ENCODE results near the gene SLC40A1. TPM values are rescaled to one million over a fixed set of nuclear protein-coding genes. Genes with fewer than 3 reads are reported as not detected.

Gene SLC40A1
- total RNA-seq, 4 donors from 2014 or later: 5.4 to 34.1 (median 19.1) TPM

DNA sequence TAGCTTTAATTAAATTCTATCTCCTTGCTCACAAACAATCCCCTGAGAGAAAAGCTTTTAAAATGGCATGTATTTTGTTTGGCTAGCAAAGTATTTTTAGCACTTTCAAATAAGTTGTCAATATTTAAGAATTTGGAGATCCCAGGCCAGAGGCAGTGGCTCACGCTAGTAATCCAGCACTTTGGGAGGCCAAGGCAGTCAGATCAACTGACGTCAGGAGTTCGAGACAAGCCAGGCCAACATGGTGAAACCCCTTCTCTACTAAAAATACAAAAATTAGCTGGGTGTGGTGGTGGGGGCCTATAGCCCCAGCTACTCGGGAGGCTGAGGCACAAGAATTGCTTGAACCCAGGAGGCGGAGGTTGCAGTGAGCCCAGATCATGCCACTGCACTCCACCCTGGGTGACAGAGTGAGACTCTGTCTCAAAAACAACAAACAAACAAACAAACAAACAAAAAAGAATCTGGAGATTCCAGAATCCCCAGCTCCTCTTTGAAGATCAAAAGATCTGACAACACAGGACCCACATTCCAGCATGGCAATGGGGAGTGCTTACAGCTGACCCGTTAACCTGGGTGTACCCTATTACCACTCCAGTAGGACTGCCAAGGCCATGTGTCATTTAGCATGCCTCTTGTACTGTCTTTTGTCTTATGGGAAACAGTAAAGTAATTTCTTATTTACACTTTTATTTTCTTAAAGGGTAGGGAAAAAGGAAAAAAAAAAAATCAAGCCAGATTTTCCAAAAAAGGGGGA, 21.9 kb downstream of the SLC40A1 start:
- no peak for TF ChIP-seq POLR2A (IDR thresholded peaks at IDR 0.05)
- TF ChIP-seq, protein P1, sequence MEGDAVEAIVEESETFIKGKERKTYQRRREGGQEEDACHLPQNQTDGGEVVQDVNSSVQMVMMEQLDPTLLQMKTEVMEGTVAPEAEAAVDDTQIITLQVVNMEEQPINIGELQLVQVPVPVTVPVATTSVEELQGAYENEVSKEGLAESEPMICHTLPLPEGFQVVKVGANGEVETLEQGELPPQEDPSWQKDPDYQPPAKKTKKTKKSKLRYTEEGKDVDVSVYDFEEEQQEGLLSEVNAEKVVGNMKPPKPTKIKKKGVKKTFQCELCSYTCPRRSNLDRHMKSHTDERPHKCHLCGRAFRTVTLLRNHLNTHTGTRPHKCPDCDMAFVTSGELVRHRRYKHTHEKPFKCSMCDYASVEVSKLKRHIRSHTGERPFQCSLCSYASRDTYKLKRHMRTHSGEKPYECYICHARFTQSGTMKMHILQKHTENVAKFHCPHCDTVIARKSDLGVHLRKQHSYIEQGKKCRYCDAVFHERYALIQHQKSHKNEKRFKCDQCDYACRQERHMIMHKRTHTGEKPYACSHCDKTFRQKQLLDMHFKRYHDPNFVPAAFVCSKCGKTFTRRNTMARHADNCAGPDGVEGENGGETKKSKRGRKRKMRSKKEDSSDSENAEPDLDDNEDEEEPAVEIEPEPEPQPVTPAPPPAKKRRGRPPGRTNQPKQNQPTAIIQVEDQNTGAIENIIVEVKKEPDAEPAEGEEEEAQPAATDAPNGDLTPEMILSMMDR (IDR thresholded peaks at IDR 0.05): no peak
- no peak for DNase-seq
- Histone ChIP-seq H3K36me3 (peaks cover 0 to 14% (median 0%) of the 10 kb centered on the region in 3 donors), H3K4me3 (no peak overlapping the region), H3K27me3 (no peaks in the 10 kb centered on the region), H3K9me3 (no peaks in the 10 kb centered on the region), H3K4me1 (peaks cover 0 to 77% (median 9%) of the 10 kb centered on the region in 3 donors), H3K27ac (peak overlapping the region in 2 of 4 donors; percentile 29 to 46)
- intact Hi-C loops (cut with DNase I): no loop called here
- WGBS, 2 donors: 79 to 90% methylated on average over 4 to 6 of the region's 6 CpGs

DNA sequence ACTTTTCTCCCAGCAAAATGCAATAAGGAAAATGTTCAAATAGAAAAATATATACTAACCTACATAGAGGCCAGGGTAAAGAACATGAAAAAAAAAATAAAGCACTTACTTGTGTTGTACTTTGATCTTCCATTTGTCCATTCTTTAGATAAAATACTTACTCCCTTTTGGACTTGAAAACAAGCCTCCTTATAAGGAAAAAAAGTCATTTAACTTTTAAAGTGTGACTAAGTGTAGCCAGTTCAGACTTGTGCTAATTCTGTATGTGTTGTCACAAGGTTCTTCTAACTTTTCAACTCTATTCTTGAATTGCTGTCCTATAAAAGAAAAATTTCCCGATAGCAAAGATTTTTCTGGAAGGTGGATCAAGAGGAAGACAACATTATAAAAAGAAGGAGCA, 23.2 kb downstream of the SLC40A1 start:
- Histone ChIP-seq H3K27me3 (no peaks in the 10 kb centered on the region), H3K9me3 (no peaks in the 10 kb centered on the region), H3K36me3 (peaks cover 0 to 6% (median 0%) of the 10 kb centered on the region in 3 donors), H3K4me1 (peaks cover 0 to 90% (median 9%) of the 10 kb centered on the region in 3 donors), H3K4me3 (no peak overlapping the region), H3K27ac (peak overlapping the region in 2 of 4 donors; percentile 8 to 29)
- DNase-seq: no peak
- intact Hi-C loops (cut with DNase I): no loop called here
- TF ChIP-seq POLR2A (IDR thresholded peaks at IDR 0.05): no peak
- TF ChIP-seq, protein P1 (IDR thresholded peaks at IDR 0.05): no peak
- WGBS, 2 donors: 32 to 35% methylated on average over 1 of the region's 1 CpG

DNA sequence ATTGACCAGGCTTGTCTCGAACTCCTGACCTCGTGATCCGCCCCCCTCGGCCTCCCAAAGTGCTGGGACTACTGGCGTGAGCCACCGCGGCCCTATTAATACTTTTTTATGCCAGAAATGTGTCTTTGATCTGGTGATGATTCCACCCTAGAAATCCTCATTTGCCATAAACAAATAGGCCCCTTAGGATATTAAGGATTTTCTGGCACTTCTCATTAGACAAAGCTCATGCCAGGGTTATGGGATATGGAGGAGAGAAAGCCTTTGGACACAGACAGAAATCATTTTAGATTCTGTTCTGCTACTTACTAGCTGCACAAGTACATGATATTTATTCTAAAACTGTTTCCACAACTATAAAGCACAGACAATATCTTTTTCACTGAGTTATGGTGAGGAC, 24.1 kb downstream of the SLC40A1 start:
- Histone ChIP-seq H3K4me1 (peaks cover 0 to 91% (median 12%) of the 10 kb centered on the region in 3 donors), H3K27me3 (no peaks in the 10 kb centered on the region), H3K4me3 (no peak overlapping the region), H3K36me3 (peaks cover 0 to 6% (median 0%) of the 10 kb centered on the region in 3 donors), H3K27ac (peak overlapping the region in 2 of 4 donors; percentile 11 to 17), H3K9me3 (no peaks in the 10 kb centered on the region)
- DNase-seq: no peak
- TF ChIP-seq, protein P1 (IDR thresholded peaks at IDR 0.05): no peak
- WGBS, 2 donors: 82 to 87% methylated on average over 7 of the region's 7 CpGs
- intact Hi-C loops (cut with DNase I): no loop called here

DNA sequence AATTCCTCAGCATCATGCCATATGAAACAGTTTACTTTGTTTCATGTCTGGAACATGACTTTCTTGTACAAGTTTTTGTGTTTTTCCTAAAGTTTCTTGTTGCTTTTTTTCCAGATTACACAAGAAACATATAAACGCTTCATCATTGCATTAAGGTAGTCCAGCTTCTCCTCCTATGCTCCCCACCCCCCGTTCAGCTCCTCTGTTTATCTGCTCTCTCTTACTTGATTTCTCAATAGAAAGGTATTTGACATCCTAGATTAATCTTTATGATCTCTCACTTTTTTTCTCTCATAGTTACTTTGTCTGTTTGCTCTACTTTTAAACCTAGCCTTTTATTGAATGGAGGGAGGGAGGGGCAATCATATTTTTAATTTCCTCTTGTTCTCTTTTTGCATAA, 25.4 kb downstream of the SLC40A1 start:
- no peak for DNase-seq

More for the DNA sequence above, 25.4 kb downstream of the SLC40A1 start:
- Histone ChIP-seq H3K36me3 (no peaks in the 10 kb centered on the region), H3K27ac (peak overlapping the region in 1 of 4 donors; percentile 42), H3K4me1 (peaks cover 0 to 82% (median 12%) of the 10 kb centered on the region in 3 donors), H3K27me3 (no peaks in the 10 kb centered on the region), H3K9me3 (no peaks in the 10 kb centered on the region), H3K4me3 (no peak overlapping the region)
- TF ChIP-seq POLR2A (IDR thresholded peaks at IDR 0.05): no peak
- TF ChIP-seq, protein P1 (IDR thresholded peaks at IDR 0.05): no peak
- intact Hi-C loops (cut with DNase I): no loop called here
- WGBS, 2 donors: 54 to 63% methylated on average over 2 of the region's 2 CpGs
